ENCODE measurements around the gene CORO1C. TPM values are rescaled to one million over a fixed set of nuclear protein-coding genes. Genes with fewer than 3 reads are reported as not detected.

Gene CORO1C
- polyA plus RNA-seq, 1 of the 3 experiments (the other 2 are of a cell fraction): 150 TPM

GRCh38 chr12:108627134-108627920 is 104.0 kb downstream of the CORO1C start:
- no peaks in the 10 kb centered on the region for H3K9me3 ChIP-seq
- WGBS (ENCODE audit: low lambda C conversion rate): 91% methylated on average over 8 of the region's 8 CpGs
- H3K79me2 ChIP-seq (ENCODE audit: insufficient read depth): no peaks in the 10 kb centered on the region; the same call in 1 of the 2 replicates
- peaks cover 19% of the 10 kb centered on the region for H3F3A ChIP-seq (replicated peaks; ENCODE audit: insufficient read depth)
- no peaks in the 10 kb centered on the region for H3K9me2 ChIP-seq
- DNase-seq: no peak
- peaks cover 14 to 29% of the 10 kb centered on the region in 2 experiments; a peak in 3 of 4 replicates for H3K4me1 ChIP-seq (ENCODE audit: control insufficient read depth in 1 of 2, insufficient read depth in 2 of 2, low read depth in 1 of 2, low read length in 1 of 2)
- no peak overlapping the region for H2AFZ ChIP-seq (ENCODE audit: low read depth)
- H3K4me2 ChIP-seq: no peak overlapping the region
- H3K36me3 ChIP-seq (replicated peaks in 1 of 2; ENCODE audit: control insufficient read depth in 1 of 2, insufficient read depth in 2 of 2, low read length in 1 of 2): no peaks in the 10 kb centered on the region
- ChIA-PET POLR2A (no interaction called here), CTCF (interaction anchor here (1.1 to 7.4 kb wide), 3 partner anchors 10 to 57 kb away, joined by 6 to 62 read pairs (median 6); no protein-coding TSS in a partner anchor)
- no peaks in the 10 kb centered on the region for H4K20me1 ChIP-seq (ENCODE audit: insufficient read depth)
- TF ChIP-seq MAX (IDR thresholded peaks at IDR 0.05; ENCODE audit: low read depth) (no peak), USF2 (IDR thresholded peaks at IDR 0.05; ENCODE audit: borderline replicate concordance, low read depth, low read length) (no peak), SIN3A (IDR thresholded peaks at IDR 0.05; ENCODE audit: borderline replicate concordance, low read depth, low read length) (no peak), FOXM1 (IDR thresholded peaks at IDR 0.05; ENCODE audit: low read depth) (no peak), TEAD4 (IDR thresholded peaks at IDR 0.05; ENCODE audit: borderline replicate concordance, insufficient read depth) (no peak), PBX3 (IDR thresholded peaks at IDR 0.05) (no peak), NFIC (IDR thresholded peaks at IDR 0.05; ENCODE audit: borderline replicate concordance) (no peak)
- H3K4me3 ChIP-seq (ENCODE audit: low read depth in 2 of 2, low read length in 1 of 2): no peak overlapping the region
- H3K27ac ChIP-seq (ENCODE audit: low read depth in 2 of 2, low read length in 1 of 2): no peak overlapping the region
- no peak overlapping the region for H3K9ac ChIP-seq
- H3K27me3 ChIP-seq (ENCODE audit: insufficient read depth): no peaks in the 10 kb centered on the region

DNA sequence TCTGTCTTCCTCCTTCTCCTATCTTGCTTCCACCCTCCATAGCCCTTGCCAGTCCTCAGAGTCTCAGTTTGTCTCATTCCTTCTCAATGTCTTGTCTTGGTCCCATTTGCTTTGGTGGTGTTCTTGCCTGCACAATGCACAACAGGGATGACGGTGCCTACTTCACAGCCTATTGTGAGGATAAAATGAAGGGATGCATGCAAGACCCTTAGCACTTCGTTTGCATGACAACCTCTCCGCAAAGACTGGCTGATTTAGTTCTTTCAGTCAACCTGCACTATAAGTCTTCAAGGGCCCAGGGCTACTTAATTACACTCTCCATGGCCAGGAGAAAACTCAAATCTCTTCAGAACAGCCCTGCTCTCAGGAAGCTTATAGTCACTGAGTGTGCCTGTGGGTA is 106.1 kb downstream of the CORO1C start:
- no peak overlapping the region for H3K27ac ChIP-seq (ENCODE audit: low read depth in 2 of 2, low read length in 1 of 2)
- CTCF ChIA-PET: interaction anchor here (19.2 kb wide), 1 partner anchor 59 kb away, joined by 503 read pairs; the partner anchor contains the start of genes ISCU and SART3
- H3K4me1 ChIP-seq (ENCODE audit: control insufficient read depth in 1 of 2, insufficient read depth in 2 of 2, low read depth in 1 of 2, low read length in 1 of 2): peaks cover 8 to 22% of the 10 kb centered on the region in 2 experiments; a peak in 3 of 4 replicates
- H3K4me3 ChIP-seq (ENCODE audit: low read depth in 2 of 2, low read length in 1 of 2): no peak overlapping the region
- H3K27me3 ChIP-seq (ENCODE audit: insufficient read depth): no peaks in the 10 kb centered on the region
- H3K9me3 ChIP-seq: no peaks in the 10 kb centered on the region
- WGBS (ENCODE audit: low lambda C conversion rate): 93% methylated on average over 3 of the region's 3 CpGs
- no peaks in the 10 kb centered on the region for H4K20me1 ChIP-seq (ENCODE audit: insufficient read depth)
- no peak overlapping the region for H3K9ac ChIP-seq
- DNase-seq: no peak
- H3F3A ChIP-seq (replicated peaks; ENCODE audit: insufficient read depth): peaks cover 7% of the 10 kb centered on the region
- POLR2A ChIA-PET: no interaction called here
- H3K9me2 ChIP-seq: no peaks in the 10 kb centered on the region
- no peak for TF ChIP-seq GATA2 (CRISPR knock-in tag; IDR thresholded peaks at IDR 0.05)
- H3K4me2 ChIP-seq: no peak overlapping the region
- H2AFZ ChIP-seq (ENCODE audit: low read depth): no peak overlapping the region
- no peaks in the 10 kb centered on the region for H3K36me3 ChIP-seq (replicated peaks in 1 of 2; ENCODE audit: control insufficient read depth in 1 of 2, insufficient read depth in 2 of 2, low read length in 1 of 2)
- H3K79me2 ChIP-seq (ENCODE audit: insufficient read depth): no peaks in the 10 kb centered on the region; the same call in 1 of the 2 replicates
